ENCODE measurements around the gene SLC44A1. TPM values are rescaled to one million over a fixed set of nuclear protein-coding genes. Genes with fewer than 3 reads are reported as not detected.

Gene SLC44A1
- total and polyA plus RNA-seq, 12 donors = 6.8 to 73.1 (median 36.3) TPM

- intact Hi-C loops (cut with DNase I) = loop anchor here in 1 of 2 donors (10.0 kb wide), 2 partner anchors 53 to 293 kb away; no protein-coding TSS in a partner anchor
- H3K27ac ChIP-seq = no peak overlapping the region
- no peaks in the 10 kb centered on the region for H3K9me3 ChIP-seq (replicated peaks in 1 of 3)
- no peak for TF ChIP-seq POLR2A (IDR thresholded peaks at IDR 0.05)
- TF ChIP-seq CTCF (IDR thresholded peaks at IDR 0.05) = no peak
- no peak overlapping the region for H3K4me3 ChIP-seq
- no peaks in the 10 kb centered on the region for H3K27me3 ChIP-seq
- 88 to 95% (median 92%) methylated on average over 5 of the region's 5 CpGs for WGBS, 4 donors
- no peaks in the 10 kb centered on the region for H3K4me1 ChIP-seq (replicated peaks in 1 of 2)
- H3K36me3 ChIP-seq (replicated peaks in 1 of 2) = no peaks in the 10 kb centered on the region
- DNase-seq = no peak
These were observed 177.4 kb downstream of the SLC44A1 start for GRCh38 chr9:105421864-105422263.

GRCh38 chr9:105425816-105426433 lies 181.5 kb downstream of the SLC44A1 start:
- H3K36me3 ChIP-seq (replicated peaks in 1 of 2) = no peaks in the 10 kb centered on the region
- no peak overlapping the region for H3K27ac ChIP-seq
- TF ChIP-seq POLR2A (IDR thresholded peaks at IDR 0.05) = no peak
- peak; percentile 42 to 65 (median 60) for TF ChIP-seq CTCF (IDR thresholded peaks at IDR 0.05)
- 52 to 73% (median 55%) methylated on average over 2 of the region's 2 CpGs for WGBS, 4 donors
- H3K4me1 ChIP-seq (replicated peaks in 1 of 2) = no peaks in the 10 kb centered on the region
- no peaks in the 10 kb centered on the region for H3K27me3 ChIP-seq
- intact Hi-C loops (cut with DNase I) = loop anchor here in 1 of 2 donors (10.0 kb wide), 2 partner anchors 49 to 289 kb away; no protein-coding TSS in a partner anchor
- no peak overlapping the region for H3K4me3 ChIP-seq
- DNase-seq = no peak
- H3K9me3 ChIP-seq (replicated peaks in 1 of 3) = no peaks in the 10 kb centered on the region

- Histone ChIP-seq H3K27ac (no peak overlapping the region), H3K27me3 (no peaks in the 10 kb centered on the region), H3K4me1 (replicated peaks in 1 of 2) (no peaks in the 10 kb centered on the region), H3K9me3 (replicated peaks in 1 of 3) (no peaks in the 10 kb centered on the region), H3K36me3 (replicated peaks in 1 of 2) (no peaks in the 10 kb centered on the region), H3K4me3 (no peak overlapping the region)
- intact Hi-C loops (cut with DNase I) = loop anchor here in 1 of 2 donors (10.0 kb wide), 2 partner anchors 48 to 288 kb away; no protein-coding TSS in a partner anchor
- TF ChIP-seq CTCF (IDR thresholded peaks at IDR 0.05) (no peak), POLR2A (IDR thresholded peaks at IDR 0.05) (no peak)
- WGBS, 4 donors = 90 to 97% (median 92%) methylated on average over 3 of the region's 3 CpGs
- no peak for DNase-seq
These were observed 182.2 kb downstream of the SLC44A1 start for GRCh38 chr9:105426657-105427056.

GRCh38 chr9:105431424-105432246 lies 187.2 kb downstream of the SLC44A1 start:
- intact Hi-C loops (cut with DNase I) = loop anchor here in 1 of 2 donors (10.0 kb wide), 1 partner anchor 263 kb away; the partner anchor contains the start of gene TMEM38B

More at GRCh38 chr9:105431424-105432246, 187.2 kb downstream of the SLC44A1 start:
- Histone ChIP-seq H3K4me3 (no peak overlapping the region), H3K27me3 (no peaks in the 10 kb centered on the region), H3K9me3 (replicated peaks in 1 of 3) (no peaks in the 10 kb centered on the region), H3K4me1 (replicated peaks in 1 of 2) (peaks cover 0 to 3% of the 10 kb centered on the region in 2 donors), H3K36me3 (replicated peaks in 1 of 2) (no peaks in the 10 kb centered on the region), H3K27ac (no peak overlapping the region)
- DNase-seq = no peak
- 88 to 93% (median 91%) methylated on average over 9 of the region's 9 CpGs for WGBS, 4 donors
- TF ChIP-seq POLR2A (IDR thresholded peaks at IDR 0.05) (no peak), CTCF (IDR thresholded peaks at IDR 0.05) (no peak)

Measured in adrenal gland (tissue), 12 donors.